SJCRH30 (cell line): ENCODE measurements around the gene ABLIM3. TPM values are rescaled to one million over a fixed set of nuclear protein-coding genes. Genes with fewer than 3 reads are reported as not detected.

Experiments
- DNase-seq, 2 experiments: peaks; one replicate each; pipeline ENCODE4 v3.0.0-alpha.2; 2015 to 2020
- H3K27ac ChIP-seq: fragments of 250-450 bp; sonication (Bioruptor Pico); 2 replicates; pipeline ENCODE4 v1.5.1; 2020; ENCODE audit warnings: mild to moderate bottlenecking, moderate library complexity
- H3K27me3 ChIP-seq: fragments of 250-450 bp; sonication (Bioruptor Pico); 2 replicates; pipeline ENCODE4 v1.5.1; 2020; ENCODE audit warnings: mild to moderate bottlenecking, moderate library complexity
- H3K36me3 ChIP-seq: fragments of 250-450 bp; sonication (Bioruptor Pico); 2 replicates; pipeline ENCODE4 v1.5.1; 2020; ENCODE audit warnings: mild to moderate bottlenecking, moderate library complexity
- H3K4me1 ChIP-seq: fragments of 250-450 bp; sonication (Bioruptor Pico); 2 replicates; pipeline ENCODE4 v1.5.1; 2020; ENCODE audit warnings: mild to moderate bottlenecking, moderate library complexity
- H3K4me3 ChIP-seq: fragments of 250-450 bp; sonication (Bioruptor Pico); 2 replicates; pipeline ENCODE4 v1.5.1; 2020; ENCODE audit warnings: mild to moderate bottlenecking, moderate library complexity
- H3K9me3 ChIP-seq: fragments of 250-450 bp; sonication (Bioruptor Pico); replicated peaks from 2 replicates; pipeline ENCODE4 v1.5.1; 2020; ENCODE audit warnings: mild to moderate bottlenecking, moderate library complexity
- total RNA-seq: library from RNA; depleted of rRNA; stranded (reverse); fragments of >200 nt; shearing (Covaris generic); gene quantifications from 2 replicates; pipeline ENCODE4 v1.2.3, GENCODE V29; 2014

Gene ABLIM3
- total RNA-seq, 1 experiment from 2014 or later: 0.10 TPM

DNA sequence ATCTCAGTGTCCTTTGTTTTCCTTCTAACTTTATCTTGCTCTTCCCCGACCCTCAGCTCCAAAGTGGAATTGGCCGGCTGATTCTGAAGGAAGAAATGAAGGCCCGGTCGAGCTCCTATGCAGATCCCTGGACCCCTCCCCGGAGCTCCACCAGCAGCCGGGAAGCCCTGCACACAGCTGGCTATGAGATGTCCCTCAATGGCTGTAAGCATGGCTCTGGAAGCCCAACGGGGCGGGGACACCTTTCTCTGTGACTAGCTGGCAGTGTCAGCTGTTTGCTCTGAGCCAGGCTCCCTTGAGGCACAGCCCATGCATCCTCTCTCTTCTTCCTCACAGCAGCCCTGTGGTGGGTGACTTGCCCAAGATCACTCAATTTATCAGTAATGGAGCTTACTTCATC is 106.4 kb downstream of the ABLIM3 start:
- DNase-seq: no peak
- H3K27me3 ChIP-seq: no peaks in the 10 kb centered on the region; the same call in 1 of the 2 replicates
- H3K4me1 ChIP-seq: no peaks in the 10 kb centered on the region
- H3K36me3 ChIP-seq: no peaks in the 10 kb centered on the region
- 0 out of 2 replicates have a peak, but pooled peaks cover 3% of the 10 kb centered on the region for H3K9me3 ChIP-seq
- H3K4me3 ChIP-seq: no peak overlapping the region
- H3K27ac ChIP-seq: no peak overlapping the region

GRCh38 chr5:149251546-149251945 is 110.3 kb downstream of the ABLIM3 start:
- Histone ChIP-seq H3K27me3 (no peaks in the 10 kb centered on the region; the same call in 1 of the 2 replicates), H3K4me3 (no peak overlapping the region), H3K9me3 (0 out of 2 replicates have a peak, but pooled peaks cover 3% of the 10 kb centered on the region), H3K4me1 (no peaks in the 10 kb centered on the region), H3K27ac (no peak overlapping the region), H3K36me3 (no peaks in the 10 kb centered on the region)
- DNase-seq: no peak

DNA sequence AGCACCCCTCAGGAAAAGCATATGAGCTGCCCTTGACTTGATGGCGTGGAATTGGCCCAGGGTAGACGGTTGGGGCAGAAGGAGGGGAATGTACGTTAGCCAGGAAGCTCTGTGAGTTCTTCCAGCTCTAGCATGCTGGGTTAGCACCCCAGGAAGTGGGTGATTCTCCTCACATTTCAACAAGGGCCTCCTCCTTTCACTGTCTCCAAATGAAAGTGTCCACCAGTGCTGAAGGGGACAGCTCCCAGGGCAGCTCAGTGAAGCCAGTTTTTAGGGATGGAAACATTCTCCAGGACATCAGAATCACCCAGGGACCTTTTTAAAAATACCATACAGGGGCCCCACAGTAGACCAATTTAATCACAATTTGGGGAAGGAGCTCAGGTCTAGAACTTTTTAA is 113.2 kb downstream of the ABLIM3 start:
- H3K36me3 ChIP-seq: no peaks in the 10 kb centered on the region
- no peak overlapping the region for H3K27ac ChIP-seq
- no peaks in the 10 kb centered on the region for H3K9me3 ChIP-seq
- H3K4me3 ChIP-seq: no peak overlapping the region
- H3K27me3 ChIP-seq: no peaks in the 10 kb centered on the region; the same call in 1 of the 2 replicates
- no peaks in the 10 kb centered on the region for H3K4me1 ChIP-seq
- DNase-seq: peak; percentile 23 to 50

DNA sequence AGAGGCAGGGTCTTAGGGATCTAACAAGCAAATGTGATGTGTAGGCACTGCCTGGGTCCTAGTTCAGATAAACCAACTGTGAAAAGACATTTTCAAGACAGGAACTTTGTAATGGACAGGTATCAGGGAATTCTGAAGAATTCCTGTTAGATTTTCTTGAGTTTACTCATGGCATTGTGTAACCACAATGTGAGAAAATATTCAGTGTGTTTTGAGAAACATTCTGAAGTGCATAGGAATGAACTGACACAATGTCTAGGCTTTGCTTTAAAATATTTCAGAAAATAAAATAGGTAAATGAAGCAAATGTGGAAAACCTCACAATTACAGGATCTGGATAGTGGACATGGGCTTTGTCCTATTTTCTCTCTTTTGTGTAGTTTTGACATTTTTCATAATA is 115.2 kb downstream of the ABLIM3 start:
- DNase-seq: no peak
- no peak overlapping the region for H3K27ac ChIP-seq
- H3K4me1 ChIP-seq: no peaks in the 10 kb centered on the region
- H3K4me3 ChIP-seq: no peak overlapping the region
- no peaks in the 10 kb centered on the region for H3K9me3 ChIP-seq
- no peaks in the 10 kb centered on the region for H3K36me3 ChIP-seq
- no peaks in the 10 kb centered on the region; the same call in 1 of the 2 replicates for H3K27me3 ChIP-seq

- Histone ChIP-seq H3K4me3 (no peak overlapping the region), H3K27me3 (no peaks in the 10 kb centered on the region; the same call in 1 of the 2 replicates), H3K4me1 (no peaks in the 10 kb centered on the region), H3K27ac (no peak overlapping the region), H3K36me3 (no peaks in the 10 kb centered on the region), H3K9me3 (no peaks in the 10 kb centered on the region)
- no peak for DNase-seq
Observed at GRCh38 chr5:149257131-149257530, 115.8 kb downstream of the ABLIM3 start.

DNA sequence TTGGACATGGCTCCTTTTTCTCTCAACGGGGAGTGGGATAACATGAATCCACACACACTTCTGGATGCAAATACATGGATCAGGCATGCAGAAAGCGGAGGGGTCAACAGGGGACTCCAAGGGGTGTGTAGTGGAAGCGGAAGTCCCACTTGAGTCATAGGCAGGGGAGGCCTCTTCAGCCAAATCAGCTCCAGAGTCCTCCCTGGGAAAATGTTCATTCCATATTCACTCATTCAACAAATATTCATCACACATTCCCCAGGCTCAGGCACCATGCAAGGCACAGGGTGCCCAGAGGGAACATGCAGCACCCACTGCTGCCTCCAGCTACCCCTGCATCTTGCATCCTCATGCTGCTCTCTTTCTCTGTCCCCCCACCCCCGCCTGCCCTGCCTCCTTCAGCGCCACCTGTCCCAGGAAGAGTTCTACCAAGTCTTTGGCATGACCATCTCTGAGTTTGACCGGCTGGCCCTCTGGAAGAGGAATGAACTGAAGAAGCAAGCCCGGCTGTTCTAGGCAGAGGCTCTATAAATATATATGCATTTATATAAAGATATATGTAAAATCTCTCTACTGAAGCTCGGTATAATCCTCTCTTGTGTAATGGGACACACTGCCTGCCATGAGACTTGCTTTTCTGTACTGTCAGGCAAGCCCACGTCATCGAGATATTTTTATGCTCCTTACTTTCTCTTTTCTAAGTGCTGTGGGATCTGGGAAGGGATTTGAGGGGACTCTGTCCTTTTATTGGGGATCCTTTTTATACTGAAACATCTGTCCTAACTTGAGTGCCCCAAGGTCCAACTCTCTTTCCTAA is 116.8 kb downstream of the ABLIM3 start:
- DNase-seq: no peak
- no peaks in the 10 kb centered on the region for H3K36me3 ChIP-seq
- no peak overlapping the region for H3K4me3 ChIP-seq
- no peak overlapping the region for H3K27ac ChIP-seq
- H3K27me3 ChIP-seq: no peaks in the 10 kb centered on the region; the same call in 1 of the 2 replicates
- no peaks in the 10 kb centered on the region for H3K4me1 ChIP-seq
- no peaks in the 10 kb centered on the region for H3K9me3 ChIP-seq

DNA sequence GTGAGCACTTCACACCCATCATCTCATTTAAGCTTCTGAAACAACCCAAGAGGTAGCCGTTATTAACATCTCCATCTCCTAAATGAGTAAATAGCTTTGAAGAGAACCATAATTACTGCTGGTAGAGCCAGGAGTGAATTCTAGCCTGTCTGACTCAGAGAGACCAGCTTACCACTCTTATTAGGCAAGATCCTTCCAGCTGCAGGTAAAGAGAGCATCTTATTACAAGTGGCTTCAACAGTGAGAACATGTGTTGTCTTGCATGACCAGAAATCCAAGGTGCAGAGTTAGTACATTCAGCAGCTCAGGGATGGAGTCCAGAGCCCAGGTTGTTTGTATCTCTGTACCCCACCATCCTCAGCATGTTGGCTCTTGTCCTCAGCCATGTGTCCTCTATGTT is 119.5 kb downstream of the ABLIM3 start:
- Histone ChIP-seq H3K9me3 (no peaks in the 10 kb centered on the region), H3K36me3 (no peaks in the 10 kb centered on the region), H3K4me3 (no peak overlapping the region), H3K27ac (no peak overlapping the region), H3K27me3 (no peaks in the 10 kb centered on the region; the same call in 1 of the 2 replicates), H3K4me1 (no peaks in the 10 kb centered on the region)
- DNase-seq: no peak

- DNase-seq: no peak
- H3K4me1 ChIP-seq: no peaks in the 10 kb centered on the region
- H3K36me3 ChIP-seq: no peaks in the 10 kb centered on the region
- no peaks in the 10 kb centered on the region; the same call in 1 of the 2 replicates for H3K27me3 ChIP-seq
- H3K9me3 ChIP-seq: no peaks in the 10 kb centered on the region
- H3K4me3 ChIP-seq: no peak overlapping the region
- no peak overlapping the region for H3K27ac ChIP-seq
Observed at GRCh38 chr5:149261246-149261645, 120.0 kb downstream of the ABLIM3 start.

DNA sequence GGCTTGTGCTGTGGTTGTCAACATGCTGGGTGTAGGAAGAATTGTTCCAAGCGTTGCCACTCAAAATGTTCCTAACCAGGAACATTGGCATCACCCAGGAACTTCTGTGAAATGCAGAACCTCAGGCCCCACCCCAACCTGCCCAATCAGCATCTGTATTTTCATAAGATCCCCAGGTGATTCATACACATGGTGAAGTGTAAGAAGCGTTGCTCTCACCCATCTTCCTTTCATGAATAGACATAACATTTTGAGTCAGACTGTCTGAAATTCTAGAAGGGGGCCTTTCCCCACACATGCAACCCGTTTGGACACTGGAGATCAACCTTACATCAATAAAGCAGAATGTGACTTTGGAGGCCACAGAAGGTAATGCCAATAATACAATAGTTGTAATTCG is 121.0 kb downstream of the ABLIM3 start:
- Histone ChIP-seq H3K36me3 (no peaks in the 10 kb centered on the region), H3K4me3 (no peak overlapping the region), H3K9me3 (no peaks in the 10 kb centered on the region), H3K4me1 (no peaks in the 10 kb centered on the region), H3K27ac (no peak overlapping the region), H3K27me3 (no peaks in the 10 kb centered on the region; the same call in 1 of the 2 replicates)
- DNase-seq: no peak

DNA sequence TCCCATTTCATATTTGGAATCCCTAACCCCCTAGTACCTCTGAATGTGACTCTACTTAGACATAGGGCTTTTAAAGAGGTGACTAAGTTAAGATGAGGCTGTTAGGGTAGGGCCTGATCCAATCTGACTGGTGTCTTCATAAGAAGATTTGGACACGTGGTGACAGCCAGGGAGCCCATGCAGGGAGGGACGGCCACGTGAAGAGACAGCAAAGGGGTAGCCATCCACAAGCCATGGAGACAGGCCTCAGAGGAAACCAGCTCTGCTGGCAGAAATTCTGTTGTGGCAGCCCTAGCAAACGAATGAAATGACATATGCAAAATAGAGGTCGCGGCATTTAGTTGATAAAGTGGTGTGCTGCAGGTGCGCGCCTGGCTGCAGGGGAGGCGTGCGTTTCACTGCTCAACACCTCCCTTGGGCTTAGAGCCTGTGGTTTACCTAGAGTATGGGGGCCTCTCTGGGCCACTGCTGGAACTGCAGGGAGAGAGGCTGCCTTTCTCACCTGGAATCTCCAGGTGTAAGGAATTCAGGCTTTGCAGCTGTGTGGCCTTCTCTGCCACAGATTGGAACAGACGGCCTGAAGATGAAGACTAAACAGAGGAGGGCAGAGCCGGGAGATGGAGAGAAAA is 123.3 kb downstream of the ABLIM3 start:
- Histone ChIP-seq H3K9me3 (no peaks in the 10 kb centered on the region; the same call in 1 of the 2 replicates), H3K4me1 (no peaks in the 10 kb centered on the region), H3K36me3 (no peaks in the 10 kb centered on the region), H3K27me3 (no peaks in the 10 kb centered on the region; the same call in 1 of the 2 replicates), H3K4me3 (no peak overlapping the region), H3K27ac (no peak overlapping the region)
- no peak for DNase-seq

GRCh38 chr5:149265068-149265465 is 123.8 kb downstream of the ABLIM3 start:
- Histone ChIP-seq H3K9me3 (no peaks in the 10 kb centered on the region; the same call in 1 of the 2 replicates), H3K4me1 (no peaks in the 10 kb centered on the region), H3K27ac (no peak overlapping the region), H3K36me3 (no peaks in the 10 kb centered on the region), H3K27me3 (no peaks in the 10 kb centered on the region), H3K4me3 (no peak overlapping the region)
- DNase-seq: no peak

- DNase-seq: peak in 1 of 2 experiments; percentile 27
- Histone ChIP-seq H3K9me3 (no peaks in the 10 kb centered on the region; the same call in 1 of the 2 replicates), H3K4me3 (no peak overlapping the region), H3K4me1 (no peaks in the 10 kb centered on the region), H3K27ac (no peak overlapping the region), H3K36me3 (no peaks in the 10 kb centered on the region), H3K27me3 (no peaks in the 10 kb centered on the region)
Observed at GRCh38 chr5:149265597-149265996, 124.3 kb downstream of the ABLIM3 start.

- DNase-seq: peak in 1 of 2 experiments; percentile 27
- no peak overlapping the region for H3K4me3 ChIP-seq
- H3K27me3 ChIP-seq: peaks cover 4% of the 10 kb centered on the region; the same call in 1 of the 2 replicates
- H3K9me3 ChIP-seq: no peaks in the 10 kb centered on the region; the same call in 1 of the 2 replicates
- H3K36me3 ChIP-seq: no peaks in the 10 kb centered on the region
- no peaks in the 10 kb centered on the region for H3K4me1 ChIP-seq
- H3K27ac ChIP-seq: no peak overlapping the region
Observed at GRCh38 chr5:149267241-149267973, 126.1 kb downstream of the ABLIM3 start.

GRCh38 chr5:149268928-149269557 is 127.8 kb downstream of the ABLIM3 start:
- Histone ChIP-seq H3K9me3 (no peaks in the 10 kb centered on the region; the same call in 1 of the 2 replicates), H3K27me3 (peaks cover 6% of the 10 kb centered on the region; the same call in 1 of the 2 replicates), H3K27ac (no peak overlapping the region), H3K36me3 (no peaks in the 10 kb centered on the region), H3K4me1 (no peaks in the 10 kb centered on the region), H3K4me3 (no peak overlapping the region)
- DNase-seq: peak in 1 of 2 experiments; percentile 77
